Measurements from ENCODE around the gene AGXT2. TPM values are rescaled to one million over a fixed set of nuclear protein-coding genes. Genes with fewer than 3 reads are reported as not detected.

AGXT2 gene
- total and polyA plus RNA-seq, 2 of the 13 experiments (the other 11 are each of a cell fraction or from before 2014, with no cell fraction given): 0.04 to 0.13 TPM

- TF ChIP-seq ELK4 (CRISPR knock-in tag; IDR thresholded peaks at IDR 0.05; ENCODE audit: borderline replicate concordance) (no peak), DZIP1 (CRISPR knock-in tag; IDR thresholded peaks at IDR 0.05) (no peak), ZNF441 (CRISPR knock-in tag; IDR thresholded peaks at IDR 0.05; ENCODE audit: borderline replicate concordance) (no peak), TBX3 (IDR thresholded peaks at IDR 0.05; ENCODE audit: borderline replicate concordance) (no peak), FLYWCH1 (CRISPR knock-in tag; IDR thresholded peaks at IDR 0.05) (no peak), NR0B2 (CRISPR knock-in tag; IDR thresholded peaks at IDR 0.05) (no peak), ZNF10 (CRISPR knock-in tag; IDR thresholded peaks at IDR 0.05; ENCODE audit: borderline replicate concordance, low read depth) (no peak), ZSCAN22 (CRISPR knock-in tag; IDR thresholded peaks at IDR 0.05) (no peak), ZNF652 (CRISPR knock-in tag; IDR thresholded peaks at IDR 0.05; ENCODE audit: borderline replicate concordance, low read depth) (no peak), MXD4 (CRISPR knock-in tag; IDR thresholded peaks at IDR 0.05) (no peak), PAXIP1 (CRISPR knock-in tag; conservative IDR thresholded peaks at IDR 0.05) (0 out of 2 replicates have a peak, but pooled peaks have one; percentile 21), ZNF501 (CRISPR knock-in tag; IDR thresholded peaks at IDR 0.05) (no peak), RXRB (CRISPR knock-in tag; IDR thresholded peaks at IDR 0.05; ENCODE audit: borderline replicate concordance) (0 out of 2 replicates have a peak, but pooled peaks have one; percentile 37), FOXP1 (IDR thresholded peaks at IDR 0.05) (no peak), FOXP1 (CRISPR knock-in tag; IDR thresholded peaks at IDR 0.05) (0 out of 2 replicates have a peak, but pooled peaks have one; percentile 9), HES4 (CRISPR knock-in tag; IDR thresholded peaks at IDR 0.05; ENCODE audit: borderline replicate concordance) (no peak), HDAC1 (CRISPR knock-in tag; IDR thresholded peaks at IDR 0.05) (no peak), ZNF558 (CRISPR knock-in tag; IDR thresholded peaks at IDR 0.05; ENCODE audit: borderline replicate concordance) (no peak), ZNF496 (CRISPR knock-in tag; IDR thresholded peaks at IDR 0.05; ENCODE audit: insufficient replicate concordance) (no peak), CSRNP1 (CRISPR knock-in tag; IDR thresholded peaks at IDR 0.05) (no peak), KDM4B (CRISPR knock-in tag; IDR thresholded peaks at IDR 0.05) (no peak)
Measured at GRCh38 chr5:35095366-35095765, 47.6 kb upstream of the AGXT2 start (continued).
